Measurements from ENCODE around the gene HMCN2. TPM values are rescaled to one million over a fixed set of nuclear protein-coding genes. Genes with fewer than 3 reads are reported as not detected.

Gene HMCN2
- polyA plus RNA-seq, 3 donors from 2014 or later = not detected

DNA sequence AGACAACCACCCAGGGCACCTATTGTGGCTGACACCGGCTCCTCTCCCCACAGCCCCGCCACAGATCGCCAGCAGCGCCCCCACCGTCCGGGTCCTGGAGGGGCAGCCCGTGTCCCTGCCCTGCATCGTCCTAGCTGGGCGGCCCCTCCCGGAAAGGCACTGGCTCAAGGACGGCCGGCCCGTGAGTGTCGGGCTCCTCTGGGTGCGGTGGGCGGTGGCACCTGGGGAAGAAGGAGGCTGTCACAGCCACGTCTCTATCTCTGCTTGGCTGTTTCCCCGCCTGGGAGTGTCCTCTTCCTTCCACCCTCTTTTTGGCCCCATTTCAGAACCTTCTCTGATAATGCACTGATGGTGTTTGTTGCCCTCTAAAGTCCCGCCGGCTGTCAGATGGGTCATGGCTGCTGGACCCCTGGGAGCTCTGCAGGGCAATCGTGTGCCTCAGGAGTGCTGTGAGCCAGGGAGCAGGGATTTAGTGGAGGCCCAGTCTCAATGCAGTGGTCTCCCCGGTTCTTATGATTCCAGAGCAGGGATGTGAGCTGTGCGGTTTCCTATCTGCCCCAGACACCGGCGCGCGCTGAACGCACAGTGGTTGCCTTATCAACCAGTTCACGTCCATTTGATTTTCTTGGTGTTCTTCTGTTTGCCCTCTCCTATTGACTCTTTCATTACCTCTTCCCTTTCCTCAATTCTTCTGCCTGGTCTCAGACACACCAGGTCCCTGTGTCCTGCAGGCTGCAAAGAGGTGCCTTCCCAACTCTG, 55.3 kb downstream of the HMCN2 start:
- Mint-ChIP-seq H3K27ac (no peak overlapping the region), H3K4me3 (no peak overlapping the region), H3K27me3 (ENCODE audit: low read depth in 3 of 3) (peaks cover 12 to 18% (median 12%) of the 10 kb centered on the region in 3 donors), H3K36me3 (no peaks in the 10 kb centered on the region), H3K9me3 (no peaks in the 10 kb centered on the region), H3K4me1 (no peaks in the 10 kb centered on the region)
- no peak for DNase-seq

- no peaks in the 10 kb centered on the region for H3K9me3 Mint-ChIP-seq
- H3K27me3 Mint-ChIP-seq (ENCODE audit: low read depth in 3 of 3) = peaks cover 14 to 20% (median 15%) of the 10 kb centered on the region in 3 donors
Observed at GRCh38 chr9:130321539-130321938, 56.0 kb downstream of the HMCN2 start.

DNA sequence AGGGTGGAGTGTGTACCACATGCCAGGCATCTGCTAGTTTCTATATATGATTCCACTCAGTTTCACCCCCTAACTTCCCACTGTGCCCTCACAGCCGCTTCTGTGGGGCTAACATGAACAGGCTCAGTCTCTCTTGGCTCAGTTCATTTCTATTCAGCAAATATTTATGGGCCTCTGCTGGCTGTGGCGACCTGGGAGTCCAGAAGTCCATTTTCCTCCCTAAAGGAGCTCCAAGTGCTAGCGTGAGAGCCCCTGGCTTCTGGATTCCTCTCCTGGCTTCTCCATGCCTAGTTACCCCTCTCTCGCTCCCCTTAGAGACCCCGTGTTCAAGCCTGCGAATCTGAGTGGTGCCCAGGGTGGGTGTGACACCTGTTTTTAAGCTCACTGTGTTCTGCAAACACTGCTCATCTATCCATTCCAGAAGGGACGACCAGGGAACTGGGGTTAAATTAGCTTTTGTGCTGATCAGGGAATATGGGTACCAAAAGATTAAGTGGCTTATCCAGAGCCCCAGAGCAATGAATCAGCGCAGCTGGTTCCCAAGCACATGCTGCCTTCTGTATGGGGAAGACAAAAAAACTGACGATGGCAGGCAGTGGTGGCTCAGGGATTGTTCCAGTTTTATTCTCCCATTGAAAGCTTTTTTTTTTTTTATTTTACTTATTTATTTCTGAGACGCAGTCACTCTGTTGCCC, 57.6 kb downstream of the HMCN2 start:
- no peaks in the 10 kb centered on the region for H3K4me1 Mint-ChIP-seq
- no peaks in the 10 kb centered on the region for H3K36me3 Mint-ChIP-seq
- DNase-seq = no peak
- no peaks in the 10 kb centered on the region for H3K9me3 Mint-ChIP-seq
- no peak overlapping the region for H3K27ac Mint-ChIP-seq
- no peak overlapping the region for H3K4me3 Mint-ChIP-seq
- H3K27me3 Mint-ChIP-seq (ENCODE audit: low read depth in 3 of 3) = peaks cover 8 to 12% (median 10%) of the 10 kb centered on the region in 3 donors

More at GRCh38 chr9:130321539-130321938, 56.0 kb downstream of the HMCN2 start:
- no peak overlapping the region for H3K27ac Mint-ChIP-seq
- no peaks in the 10 kb centered on the region for H3K4me1 Mint-ChIP-seq
- no peaks in the 10 kb centered on the region for H3K36me3 Mint-ChIP-seq
- no peak overlapping the region for H3K4me3 Mint-ChIP-seq
- no peak for DNase-seq

- H3K27ac Mint-ChIP-seq = no peak overlapping the region
- no peaks in the 10 kb centered on the region for H3K4me1 Mint-ChIP-seq
- H3K36me3 Mint-ChIP-seq = no peaks in the 10 kb centered on the region
- no peak for DNase-seq
- no peaks in the 10 kb centered on the region for H3K9me3 Mint-ChIP-seq
- peaks cover 7 to 23% (median 9%) of the 10 kb centered on the region in 3 donors for H3K27me3 Mint-ChIP-seq (ENCODE audit: low read depth in 3 of 3)
- no peak overlapping the region for H3K4me3 Mint-ChIP-seq
Observed at GRCh38 chr9:130325921-130326320, 60.4 kb downstream of the HMCN2 start.

DNA sequence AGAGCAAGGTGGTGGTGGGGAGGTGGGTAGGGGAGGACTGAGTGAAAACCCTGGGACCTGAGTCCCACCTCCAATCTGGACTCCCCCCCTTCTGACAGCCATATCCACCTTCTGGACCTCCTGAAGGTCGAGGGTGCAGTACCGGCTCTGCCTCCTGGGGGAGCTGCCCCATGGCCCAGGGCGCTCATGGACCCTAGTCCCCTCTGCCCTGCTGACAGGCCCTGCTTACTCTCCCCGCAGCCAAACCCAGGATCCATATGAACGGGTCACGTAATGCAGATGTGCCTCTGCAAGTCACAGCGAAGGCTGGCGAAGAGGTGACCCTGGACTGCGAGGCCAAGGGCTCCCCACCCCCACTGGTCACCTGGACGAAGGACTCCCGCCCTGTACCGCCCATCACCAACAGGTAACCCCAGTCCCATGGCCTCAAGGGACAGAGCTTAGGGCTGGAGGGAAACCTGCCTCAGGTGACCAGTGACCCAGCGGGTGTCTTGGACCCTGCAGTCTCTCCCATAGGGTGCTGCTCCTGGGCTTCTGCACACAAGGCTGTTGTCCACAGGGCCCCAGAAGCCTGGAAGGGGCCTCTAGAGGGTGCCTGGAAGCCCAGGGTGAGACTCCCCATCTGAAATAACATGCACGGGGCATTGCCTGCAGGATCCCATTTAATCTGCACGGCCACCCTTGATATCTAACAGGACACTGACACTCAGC, 61.7 kb downstream of the HMCN2 start:
- Mint-ChIP-seq H3K4me1 (no peaks in the 10 kb centered on the region), H3K9me3 (no peaks in the 10 kb centered on the region), H3K27ac (no peak overlapping the region), H3K36me3 (no peaks in the 10 kb centered on the region), H3K4me3 (no peak overlapping the region), H3K27me3 (ENCODE audit: low read depth in 3 of 3) (peaks cover 5 to 21% (median 9%) of the 10 kb centered on the region in 3 donors)
- DNase-seq = no peak

DNA sequence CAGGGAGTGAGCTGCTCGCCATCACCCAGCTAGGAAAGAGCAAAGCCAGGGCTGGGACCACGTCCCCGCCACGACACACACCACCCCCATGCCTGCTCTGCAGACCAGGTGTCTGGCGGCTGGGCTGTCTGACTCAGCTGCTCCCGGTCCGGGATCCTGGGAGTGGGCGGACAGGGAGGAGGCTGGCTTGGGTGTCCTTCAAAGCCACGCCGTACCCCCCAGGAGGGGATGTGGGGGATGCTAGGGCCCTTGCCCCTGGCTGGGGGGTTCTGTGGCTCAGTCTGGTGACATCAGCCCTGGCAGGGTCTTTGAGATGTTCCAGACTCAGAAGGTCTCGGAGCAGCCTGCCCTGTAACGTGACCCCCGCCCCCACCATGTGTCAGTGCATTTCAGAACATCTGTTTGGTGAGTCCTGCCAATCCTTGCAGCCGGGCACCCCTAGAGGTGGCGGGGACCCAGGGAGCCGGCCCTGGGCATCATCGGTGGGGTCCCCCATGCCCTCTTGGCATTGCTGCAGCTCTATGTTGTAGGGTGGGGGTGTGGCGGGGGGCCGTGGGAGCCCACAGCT, 62.3 kb downstream of the HMCN2 start:
- H3K36me3 Mint-ChIP-seq = no peaks in the 10 kb centered on the region
- H3K4me3 Mint-ChIP-seq = no peak overlapping the region
- H3K9me3 Mint-ChIP-seq = no peaks in the 10 kb centered on the region
- H3K27ac Mint-ChIP-seq = no peak overlapping the region
- peaks cover 5 to 21% (median 12%) of the 10 kb centered on the region in 3 donors for H3K27me3 Mint-ChIP-seq (ENCODE audit: low read depth in 3 of 3)
- H3K4me1 Mint-ChIP-seq = no peaks in the 10 kb centered on the region
- DNase-seq = no peak

- H3K4me1 Mint-ChIP-seq = no peaks in the 10 kb centered on the region
- no peak for DNase-seq
- no peaks in the 10 kb centered on the region for H3K36me3 Mint-ChIP-seq
- no peak overlapping the region for H3K4me3 Mint-ChIP-seq
- H3K9me3 Mint-ChIP-seq = no peaks in the 10 kb centered on the region
- H3K27me3 Mint-ChIP-seq (ENCODE audit: low read depth in 3 of 3) = peaks cover 7 to 21% (median 12%) of the 10 kb centered on the region in 3 donors
- no peak overlapping the region for H3K27ac Mint-ChIP-seq
Observed at GRCh38 chr9:130328349-130328801, 62.8 kb downstream of the HMCN2 start.

DNA sequence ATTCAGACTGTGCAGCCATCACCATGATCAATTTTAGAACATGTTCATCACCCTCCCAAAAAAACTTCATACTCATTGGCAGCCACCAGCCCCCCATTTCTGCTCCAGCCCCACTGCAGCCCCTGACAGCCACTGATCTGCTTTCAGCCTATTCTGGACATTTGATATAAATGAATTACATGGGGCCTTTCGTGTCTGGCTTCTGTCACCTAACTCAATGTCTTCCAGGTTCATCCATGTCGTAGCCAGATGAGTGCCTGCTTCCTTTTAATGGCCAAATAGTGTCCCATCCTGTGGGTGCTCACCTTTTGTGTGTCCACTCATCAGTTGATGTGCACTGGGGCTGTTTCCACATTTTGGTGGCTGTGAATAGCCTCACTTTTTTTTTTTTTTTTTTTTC, 63.5 kb downstream of the HMCN2 start:
- DNase-seq = no peak
- H3K27me3 Mint-ChIP-seq (ENCODE audit: low read depth in 3 of 3) = peaks cover 11 to 23% (median 12%) of the 10 kb centered on the region in 3 donors
- H3K27ac Mint-ChIP-seq = no peak overlapping the region

GRCh38 chr9:130330202-130330862, 64.8 kb downstream of the HMCN2 start:
- peaks cover 9 to 20% (median 13%) of the 10 kb centered on the region in 3 donors for H3K27me3 Mint-ChIP-seq (ENCODE audit: low read depth in 3 of 3)

More for the DNA sequence above, 63.5 kb downstream of the HMCN2 start:
- Mint-ChIP-seq H3K9me3 (no peaks in the 10 kb centered on the region), H3K4me1 (no peaks in the 10 kb centered on the region), H3K4me3 (no peak overlapping the region), H3K36me3 (no peaks in the 10 kb centered on the region)

GRCh38 chr9:130331061-130331460, 65.5 kb downstream of the HMCN2 start:
- Mint-ChIP-seq H3K27me3 (ENCODE audit: low read depth in 3 of 3) (peaks cover 8 to 19% (median 12%) of the 10 kb centered on the region in 3 donors), H3K4me3 (no peak overlapping the region)

More at GRCh38 chr9:130330202-130330862, 64.8 kb downstream of the HMCN2 start:
- Mint-ChIP-seq H3K4me3 (no peak overlapping the region), H3K36me3 (no peaks in the 10 kb centered on the region), H3K4me1 (no peaks in the 10 kb centered on the region), H3K9me3 (no peaks in the 10 kb centered on the region), H3K27ac (peak overlapping the region in 1 of 6 donors; percentile 17)
- no peak for DNase-seq

DNA sequence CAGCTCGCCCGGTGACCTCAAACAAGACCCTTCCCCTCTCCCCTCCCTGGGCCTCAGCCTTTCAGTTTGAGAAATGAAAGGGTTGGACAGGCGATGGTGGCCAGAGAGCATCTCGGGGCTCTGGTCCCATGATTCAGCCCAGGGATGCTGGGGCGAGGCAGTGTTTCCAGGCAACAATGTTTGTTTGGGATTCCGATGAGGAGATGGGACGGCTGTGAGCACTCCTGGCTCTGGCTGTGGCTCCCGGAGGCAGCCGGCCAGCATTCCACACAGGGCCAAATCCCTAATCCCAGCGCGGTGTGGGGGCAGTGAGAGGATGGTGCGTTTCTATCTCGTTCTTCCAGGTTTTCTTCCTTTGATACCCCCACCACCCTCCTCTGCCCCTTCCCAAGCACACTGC, 66.0 kb downstream of the HMCN2 start:
- no peak for DNase-seq
- no peaks in the 10 kb centered on the region for H3K4me1 Mint-ChIP-seq
- no peaks in the 10 kb centered on the region for H3K9me3 Mint-ChIP-seq
- no peak overlapping the region for H3K4me3 Mint-ChIP-seq
- no peaks in the 10 kb centered on the region for H3K36me3 Mint-ChIP-seq
- H3K27ac Mint-ChIP-seq = no peak overlapping the region
- H3K27me3 Mint-ChIP-seq (ENCODE audit: low read depth in 3 of 3) = peaks cover 6 to 16% (median 10%) of the 10 kb centered on the region in 3 donors

More at GRCh38 chr9:130331061-130331460, 65.5 kb downstream of the HMCN2 start:
- Mint-ChIP-seq H3K27ac (no peak overlapping the region), H3K4me1 (no peaks in the 10 kb centered on the region), H3K9me3 (no peaks in the 10 kb centered on the region), H3K36me3 (no peaks in the 10 kb centered on the region)
- no peak for DNase-seq

DNA sequence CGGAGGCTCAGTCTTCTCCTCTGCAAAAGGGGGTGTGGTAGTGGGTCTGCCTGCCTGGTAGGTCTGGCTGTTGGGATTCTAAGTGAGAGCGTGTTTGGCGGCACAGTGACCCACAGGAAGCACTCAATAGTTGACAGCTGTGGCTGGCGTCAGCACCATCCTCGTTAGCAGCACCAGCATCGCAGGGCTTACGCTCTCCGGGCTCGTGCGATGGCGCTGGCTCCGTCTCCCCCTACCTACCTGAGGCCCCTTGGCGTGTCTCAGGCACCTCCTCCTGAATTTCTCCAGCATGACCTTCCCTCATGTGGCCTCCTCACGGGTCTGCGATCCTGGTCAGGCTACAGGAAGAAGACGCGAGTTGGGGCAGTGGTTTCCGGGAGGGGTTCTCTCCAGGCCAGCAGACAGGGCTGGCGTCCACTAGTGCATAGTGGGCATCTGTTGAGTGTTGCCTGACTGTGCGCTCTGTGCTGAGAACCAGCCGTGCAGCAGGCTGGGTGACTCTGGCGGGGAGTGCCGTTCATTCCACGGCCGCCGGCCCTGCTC, 66.9 kb downstream of the HMCN2 start:
- Mint-ChIP-seq H3K9me3 (no peaks in the 10 kb centered on the region), H3K27ac (no peak overlapping the region), H3K4me3 (no peak overlapping the region), H3K36me3 (no peaks in the 10 kb centered on the region), H3K27me3 (ENCODE audit: low read depth in 3 of 3) (peaks cover 6 to 16% (median 10%) of the 10 kb centered on the region in 3 donors), H3K4me1 (no peaks in the 10 kb centered on the region)
- no peak for DNase-seq

All from immature natural killer cell (primary cell).